Neural cell (in vitro differentiated cells): ENCODE results near the gene NCAPD3.

Experiments
- CTCF ChIP-seq: fragments of 450-650 bp; IDR thresholded peaks from 2 replicates; pipeline ENCODE4 v1.5.1; 2014; ENCODE audit warnings: antibody characterized with exemption, mild to moderate bottlenecking, moderate library complexity; ENCODE audit not compliant: poor library complexity, severe bottlenecking
- POLR2AphosphoS5 ChIP-seq: IDR thresholded peaks from 2 replicates; pipeline ENCODE4 v1.6.1; 2012

- TF ChIP-seq POLR2AphosphoS5, result no peak
- no peak for TF ChIP-seq CTCF
Measured at GRCh38 chr11:134235399-134235798, 11.6 kb upstream of the NCAPD3 start.
